WERI-Rb-1 (cell line): ENCODE data around the gene STBD1.

Source experiments
- DNase-seq: peaks from one replicate; pipeline ENCODE4 v3.0.0-alpha.2; 2020
- H3K27ac ChIP-seq: fragments of 250-450 bp; sonication (Bioruptor Pico); 2 replicates; pipeline ENCODE4 v1.5.1; 2020; ENCODE audit warnings: mild to moderate bottlenecking, moderate library complexity
- H3K27me3 ChIP-seq: fragments of 250-450 bp; sonication (Bioruptor Pico); 2 replicates; pipeline ENCODE4 v1.5.1; 2021; ENCODE audit warnings: mild to moderate bottlenecking, low read depth, moderate library complexity; ENCODE audit not compliant: insufficient read depth, severe bottlenecking
- H3K36me3 ChIP-seq: fragments of 250-450 bp; sonication (Bioruptor Pico); 2 replicates; pipeline ENCODE4 v1.5.1; 2020; ENCODE audit warnings: mild to moderate bottlenecking, moderate library complexity
- H3K4me3 ChIP-seq: 2 replicates; pipeline ENCODE4 v1.5.1; 2011; ENCODE audit warnings: low read depth, mild to moderate bottlenecking, control low read depth, low read length
- H3K9me3 ChIP-seq: fragments of 250-450 bp; sonication (Bioruptor Pico); 2 replicates; pipeline ENCODE4 v1.5.1; 2021; ENCODE audit warnings: mild to moderate bottlenecking, moderate library complexity; ENCODE audit not compliant: severe bottlenecking
- CTCF ChIP-seq: IDR thresholded peaks from 2 replicates; pipeline ENCODE4 v1.5.1; 2011; ENCODE audit warnings: low read depth, mild to moderate bottlenecking, control low read depth, inconsistent platforms, low read length

STBD1 gene

DNA sequence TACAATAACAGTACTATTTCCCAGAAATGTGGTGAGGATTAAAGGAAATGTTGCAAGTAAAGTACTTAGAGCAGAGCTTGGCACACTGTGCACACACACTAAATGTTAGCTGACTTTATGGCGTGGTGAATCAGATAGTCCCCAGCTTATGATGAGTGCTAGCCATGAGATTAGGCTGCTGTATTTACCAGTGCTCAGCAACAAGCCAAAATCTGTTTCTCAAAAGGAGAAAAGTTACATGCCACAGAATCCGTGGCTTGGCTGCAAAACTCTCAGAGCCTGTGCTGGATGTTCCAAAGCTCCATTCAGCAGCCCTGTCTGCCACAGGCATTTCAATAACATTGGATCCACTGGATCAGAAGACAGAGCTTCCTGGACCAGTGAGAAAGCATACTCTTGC is 12.8 kb upstream of the STBD1 start:
- H3K27me3 ChIP-seq: no peaks in the 10 kb centered on the region
- no peak overlapping the region for H3K4me3 ChIP-seq
- TF ChIP-seq CTCF: no peak
- DNase-seq: no peak
- peaks cover 5% of the 10 kb centered on the region for H3K9me3 ChIP-seq
- H3K36me3 ChIP-seq: no peaks in the 10 kb centered on the region
- H3K27ac ChIP-seq: no peak overlapping the region

DNA sequence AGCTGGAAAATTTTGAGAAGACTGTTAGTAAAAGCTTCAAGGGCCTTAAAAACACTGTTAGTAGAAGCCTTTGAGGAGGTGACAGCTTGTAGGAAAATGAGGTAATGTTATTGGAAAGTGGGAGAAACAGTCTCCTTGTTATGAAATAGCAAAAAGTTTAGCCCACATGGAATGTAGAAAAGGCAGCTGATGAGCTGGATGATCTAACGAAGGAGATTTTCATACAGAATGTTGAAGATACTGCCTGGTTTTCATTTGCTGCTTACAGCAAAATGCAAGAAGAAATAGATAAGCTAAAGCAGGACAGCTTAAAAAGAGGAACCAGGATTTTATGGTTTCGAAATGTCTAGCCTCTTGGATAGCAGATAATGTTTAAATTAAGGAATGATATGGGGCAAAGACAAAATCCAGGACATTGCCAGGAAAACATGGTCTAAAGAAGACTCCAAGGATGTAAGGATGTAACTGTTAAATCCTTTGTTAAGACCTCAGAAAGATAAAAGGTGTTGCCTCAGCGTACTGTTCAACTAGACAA is 10.2 kb upstream of the STBD1 start:
- DNase-seq: no peak
- Histone ChIP-seq H3K27ac (no peak overlapping the region), H3K27me3 (no peaks in the 10 kb centered on the region), H3K4me3 (no peak overlapping the region), H3K36me3 (no peaks in the 10 kb centered on the region), H3K9me3 (peaks cover 5% of the 10 kb centered on the region)
- no peak for TF ChIP-seq CTCF

GRCh38 chr4:76298227-76298626 is 8.3 kb upstream of the STBD1 start:
- no peak overlapping the region for H3K27ac ChIP-seq
- DNase-seq: no peak
- TF ChIP-seq CTCF: no peak
- no peak overlapping the region for H3K4me3 ChIP-seq
- no peaks in the 10 kb centered on the region for H3K27me3 ChIP-seq
- peaks cover 5% of the 10 kb centered on the region for H3K9me3 ChIP-seq
- no peaks in the 10 kb centered on the region for H3K36me3 ChIP-seq

GRCh38 chr4:76300012-76300411 is 6.5 kb upstream of the STBD1 start:
- no peaks in the 10 kb centered on the region for H3K27me3 ChIP-seq
- no peak overlapping the region for H3K27ac ChIP-seq
- H3K36me3 ChIP-seq: no peaks in the 10 kb centered on the region
- H3K9me3 ChIP-seq: peaks cover 5% of the 10 kb centered on the region
- H3K4me3 ChIP-seq: no peak overlapping the region
- no peak for TF ChIP-seq CTCF
- no peak for DNase-seq

- Histone ChIP-seq H3K9me3 (peaks cover 5% of the 10 kb centered on the region), H3K4me3 (no peak overlapping the region), H3K27ac (no peak overlapping the region), H3K36me3 (no peaks in the 10 kb centered on the region), H3K27me3 (no peaks in the 10 kb centered on the region)
- TF ChIP-seq CTCF: no peak
- DNase-seq: no peak
These were observed 5.3 kb upstream of the STBD1 start for GRCh38 chr4:76301068-76301774.

DNA sequence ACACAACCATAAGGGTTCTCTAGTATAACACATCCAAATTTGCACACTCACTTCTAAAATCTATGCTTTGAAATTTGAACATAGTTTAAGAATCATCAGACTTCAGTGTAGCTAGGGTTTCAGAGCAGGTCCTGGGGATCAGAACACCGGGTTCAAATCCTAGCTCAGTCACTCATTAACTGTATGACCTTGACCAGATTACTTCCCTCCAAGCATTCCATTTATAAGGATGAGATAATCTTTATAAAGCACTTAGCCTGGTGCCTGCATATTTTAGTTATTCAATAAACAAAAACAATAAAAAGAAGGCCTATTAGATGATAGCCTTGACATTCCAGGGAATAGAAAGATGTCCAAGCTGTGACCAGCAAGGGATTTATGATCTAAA is 4.8 kb upstream of the STBD1 start:
- TF ChIP-seq CTCF: no peak
- Histone ChIP-seq H3K4me3 (no peak overlapping the region), H3K9me3 (peaks cover 5% of the 10 kb centered on the region), H3K27ac (no peak overlapping the region), H3K27me3 (no peaks in the 10 kb centered on the region), H3K36me3 (no peaks in the 10 kb centered on the region)
- DNase-seq: no peak
